Thymus (tissue), 11 donors: ENCODE results near the gene B4GALNT4. TPM values are rescaled to one million over a fixed set of nuclear protein-coding genes. Genes with fewer than 3 reads are reported as not detected.
"Not testable (repeated sequence)": the region's sequence is repeated elsewhere in the genome, so short reads cannot be mapped to it uniquely, and the experiment has no call there.

ENCODE experiments used
- DNase-seq, 9 donors: peaks; one replicate each; pipeline ENCODE4 v3.0.0-alpha.2; 2013; ENCODE audit warnings: low spot score in 9 of 9, low read depth in 6 of 9, missing footprints in 1 of 9
- H3K27ac ChIP-seq, 2 donors: one replicate each; pipeline ENCODE4 v1.5.1; 2013; ENCODE audit warnings: control low read depth in 1 of 2, low read depth in 1 of 2, low read length in 1 of 2, mild to moderate bottlenecking in 1 of 2, moderate library complexity in 1 of 2
- H3K27me3 ChIP-seq, 2 donors: one replicate each; pipeline ENCODE4 v1.5.1; 2013; ENCODE audit warnings: low read length in 1 of 2; ENCODE audit not compliant: control insufficient read depth in 2 of 2, insufficient read depth in 1 of 2
- H3K36me3 ChIP-seq, 2 donors: one replicate each; pipeline ENCODE4 v1.5.1; 2013; ENCODE audit warnings: low read length in 1 of 2, mild to moderate bottlenecking in 1 of 2, moderate library complexity in 1 of 2; ENCODE audit not compliant: control insufficient read depth in 2 of 2, insufficient read depth in 2 of 2
- H3K4me1 ChIP-seq, 2 donors: one replicate each; pipeline ENCODE4 v1.5.1; 2013; ENCODE audit warnings: low read length in 2 of 2; ENCODE audit not compliant: control insufficient read depth in 2 of 2, insufficient read depth in 2 of 2
- H3K4me3 ChIP-seq, 2 donors: one replicate each; pipeline ENCODE4 v1.5.1; 2013; ENCODE audit warnings: low read length in 2 of 2, control low read depth in 1 of 2, mild to moderate bottlenecking in 1 of 2
- H3K9me3 ChIP-seq, 2 donors: one replicate each; pipeline ENCODE4 v1.5.1; 2013; ENCODE audit warnings: low read length in 1 of 2, mild to moderate bottlenecking in 1 of 2; ENCODE audit not compliant: control insufficient read depth in 2 of 2, insufficient read depth in 1 of 2
- WGBS: extraction: QIAGEN DNeasy Blood & Tissue Kit; methylation state at CpG from one replicate; pipeline ENCODE4 v1.1.7; 2013; 5-methylcytosine and 5-hydroxymethylcytosine counted together
- polyA plus RNA-seq: library from polyadenylated mRNA; stranded (reverse); fragments of 200-250 nt; gene quantifications from one replicate; pipeline ENCODE4 v1.2.3, GENCODE V29; 2013
- total RNA-seq: library from RNA; stranded (reverse); fragments of 120-200 nt; gene quantifications from one replicate; pipeline ENCODE4 v1.2.4, GENCODE V29; 2013
- donor health status: healthy.

B4GALNT4 gene
- total and polyA plus RNA-seq, 2 donors, result 3.5 to 6.1 TPM

GRCh38 chr11:328012-328411 lies 41.3 kb upstream of the B4GALNT4 start:
- Histone ChIP-seq H3K4me3 (no peak overlapping the region), H3K27me3 (no peaks in the 10 kb centered on the region), H3K27ac (peak overlapping the region in 1 of 2 donors; percentile 27), H3K4me1 (peaks cover 46 to 81% of the 10 kb centered on the region in 2 donors), H3K9me3 (peaks cover 0 to 19% of the 10 kb centered on the region in 2 donors), H3K36me3 (peaks cover 0 to 2% of the 10 kb centered on the region in 2 donors)
- DNase-seq, result no peak
- 99% methylated on average over 13 of the region's 13 CpGs for WGBS

GRCh38 chr11:328516-329100 lies 40.7 kb upstream of the B4GALNT4 start:
- not testable (repeated sequence) for H3K36me3 ChIP-seq, DNase-seq, H3K4me3 ChIP-seq, H3K27me3 ChIP-seq
- Histone ChIP-seq H3K9me3 (peaks cover 0 to 19% of the 10 kb centered on the region in 2 donors), H3K27ac (peak overlapping the region in 1 of 2 donors; percentile 75), H3K4me1 (peaks cover 48 to 87% of the 10 kb centered on the region in 2 donors)
- WGBS, result 93% methylated on average over 15 of the region's 15 CpGs

GRCh38 chr11:329886-330253 lies 39.4 kb upstream of the B4GALNT4 start:
- Histone ChIP-seq H3K27me3 (no peaks in the 10 kb centered on the region), H3K27ac (peak overlapping the region; percentile 43 to 76), H3K36me3 (peaks cover 0 to 2% of the 10 kb centered on the region in 2 donors), H3K4me1 (peaks cover 48 to 86% of the 10 kb centered on the region in 2 donors), H3K4me3 (no peak overlapping the region), H3K9me3 (peaks cover 0 to 19% of the 10 kb centered on the region in 2 donors)
- no peak for DNase-seq
- 96% methylated on average over 2 of the region's 2 CpGs for WGBS

GRCh38 chr11:330307-330693 lies 39.0 kb upstream of the B4GALNT4 start:
- no peak for DNase-seq
- peak overlapping the region; percentile 19 to 76 for H3K27ac ChIP-seq
- WGBS, result 52% methylated on average over 14 of the region's 14 CpGs

GRCh38 chr11:330694-331357 lies 38.5 kb upstream of the B4GALNT4 start:
- H3K4me1 ChIP-seq, result peaks cover 52 to 90% of the 10 kb centered on the region in 2 donors
- H3K36me3 ChIP-seq, result peaks cover 0 to 2% of the 10 kb centered on the region in 2 donors
- DNase-seq, result peak in 1 of 9 donors; percentile 77
- peaks cover 0 to 19% of the 10 kb centered on the region in 2 donors for H3K9me3 ChIP-seq
- H3K27ac ChIP-seq, result peak overlapping the region; percentile 72 to 76
- WGBS, result 14% methylated on average over 34 of the region's 34 CpGs
- H3K4me3 ChIP-seq, result peak overlapping the region in 1 of 2 donors; percentile 4
- no peaks in the 10 kb centered on the region for H3K27me3 ChIP-seq

More at GRCh38 chr11:330307-330693, 39.0 kb upstream of the B4GALNT4 start:
- Histone ChIP-seq H3K9me3 (peaks cover 0 to 19% of the 10 kb centered on the region in 2 donors), H3K4me1 (peaks cover 48 to 88% of the 10 kb centered on the region in 2 donors), H3K36me3 (peaks cover 0 to 2% of the 10 kb centered on the region in 2 donors), H3K4me3 (no peak overlapping the region), H3K27me3 (no peaks in the 10 kb centered on the region)

- Histone ChIP-seq H3K9me3 (peaks cover 0 to 19% of the 10 kb centered on the region in 2 donors), H3K27ac (peak overlapping the region; percentile 72 to 76), H3K36me3 (peaks cover 0 to 2% of the 10 kb centered on the region in 2 donors), H3K4me3 (peak overlapping the region in 1 of 2 donors; percentile 4), H3K4me1 (peaks cover 50 to 90% of the 10 kb centered on the region in 2 donors), H3K27me3 (no peaks in the 10 kb centered on the region)
- 53% methylated on average over 19 of the region's 19 CpGs for WGBS
- DNase-seq, result no peak
Observed at GRCh38 chr11:331358-332060, 37.8 kb upstream of the B4GALNT4 start.

- peaks cover 0 to 18% of the 10 kb centered on the region in 2 donors for H3K9me3 ChIP-seq
- peaks cover 0 to 1% of the 10 kb centered on the region in 2 donors for H3K36me3 ChIP-seq
- DNase-seq, result peak in 1 of 9 donors; percentile 22
- H3K27ac ChIP-seq, result peak overlapping the region in 1 of 2 donors; percentile 24
- H3K4me3 ChIP-seq, result no peak overlapping the region
- H3K4me1 ChIP-seq, result peaks cover 44 to 86% of the 10 kb centered on the region in 2 donors
- WGBS, result 70% methylated on average over 23 of the region's 23 CpGs
- no peaks in the 10 kb centered on the region for H3K27me3 ChIP-seq
Observed at GRCh38 chr11:332651-333480, 36.4 kb upstream of the B4GALNT4 start.

GRCh38 chr11:333616-334263 lies 35.6 kb upstream of the B4GALNT4 start:
- 96% methylated on average over 17 of the region's 17 CpGs for WGBS
- not testable (repeated sequence) for H3K4me3 ChIP-seq, DNase-seq, H3K36me3 ChIP-seq, H3K27me3 ChIP-seq
- Histone ChIP-seq H3K4me1 (peaks cover 44 to 83% of the 10 kb centered on the region in 2 donors), H3K27ac (peak overlapping the region in 1 of 2 donors; percentile 40), H3K9me3 (peaks cover 0 to 14% of the 10 kb centered on the region in 2 donors)
